Astrocyte of the spinal cord (primary cell): ENCODE results near the gene GLT1D1.

ENCODE experiments used
- DNase-seq: peaks from one replicate; pipeline ENCODE4 v3.0.0; 2011; ENCODE audit warnings: low read depth, low spot score
- H3K4me3 ChIP-seq: 2 replicates; pipeline ENCODE4 v1.5.1; 2011; ENCODE audit warnings: low read depth, mild to moderate bottlenecking, low read length, moderate library complexity
- CTCF ChIP-seq: IDR thresholded peaks from 2 replicates; pipeline ENCODE4 v1.5.1; 2012; ENCODE audit warnings: low read depth, mild to moderate bottlenecking, low read length, inconsistent platforms
- in situ Hi-C: cut with HindIII; loops from 2 replicates; pipeline ENCODE4 v1.10.0; 2017; ENCODE audit warnings: low sequenced_read_pairs

Gene GLT1D1

GRCh38 chr12:129002427-129002826, 149.1 kb downstream of the GLT1D1 start:
- no peak overlapping the region for H3K4me3 ChIP-seq

GRCh38 chr12:129005416-129005815, 152.1 kb downstream of the GLT1D1 start:
- in situ Hi-C loops: no loop called here
- DNase-seq: no peak
- no peak overlapping the region for H3K4me3 ChIP-seq

More at GRCh38 chr12:129002427-129002826, 149.1 kb downstream of the GLT1D1 start:
- in situ Hi-C loops: no loop called here
- no peak for DNase-seq
- no peak for TF ChIP-seq CTCF

GRCh38 chr12:129005829-129006228, 152.6 kb downstream of the GLT1D1 start:
- no peak for TF ChIP-seq CTCF
- in situ Hi-C loops: no loop called here
- no peak overlapping the region for H3K4me3 ChIP-seq
- no peak for DNase-seq

More at GRCh38 chr12:129005416-129005815, 152.1 kb downstream of the GLT1D1 start:
- TF ChIP-seq CTCF: no peak

GRCh38 chr12:129009833-129010622, 156.8 kb downstream of the GLT1D1 start:
- in situ Hi-C loops: no loop called here
- no peak for TF ChIP-seq CTCF
- DNase-seq: no peak
- H3K4me3 ChIP-seq: no peak overlapping the region

- H3K4me3 ChIP-seq: no peak overlapping the region
- no peak for TF ChIP-seq CTCF
- in situ Hi-C loops: no loop called here
- no peak for DNase-seq
Measured at GRCh38 chr12:129016159-129016558, 162.9 kb downstream of the GLT1D1 start.

- DNase-seq: no peak
- TF ChIP-seq CTCF: no peak
- in situ Hi-C loops: no loop called here
- no peak overlapping the region for H3K4me3 ChIP-seq
Measured at GRCh38 chr12:129025055-129025454, 171.8 kb downstream of the GLT1D1 start.

GRCh38 chr12:129028844-129029243, 175.6 kb downstream of the GLT1D1 start:
- in situ Hi-C loops: no loop called here
- H3K4me3 ChIP-seq: no peak overlapping the region
- DNase-seq: no peak
- TF ChIP-seq CTCF: no peak
